Measurements from ENCODE around the gene CASK.

Gene CASK

DNA sequence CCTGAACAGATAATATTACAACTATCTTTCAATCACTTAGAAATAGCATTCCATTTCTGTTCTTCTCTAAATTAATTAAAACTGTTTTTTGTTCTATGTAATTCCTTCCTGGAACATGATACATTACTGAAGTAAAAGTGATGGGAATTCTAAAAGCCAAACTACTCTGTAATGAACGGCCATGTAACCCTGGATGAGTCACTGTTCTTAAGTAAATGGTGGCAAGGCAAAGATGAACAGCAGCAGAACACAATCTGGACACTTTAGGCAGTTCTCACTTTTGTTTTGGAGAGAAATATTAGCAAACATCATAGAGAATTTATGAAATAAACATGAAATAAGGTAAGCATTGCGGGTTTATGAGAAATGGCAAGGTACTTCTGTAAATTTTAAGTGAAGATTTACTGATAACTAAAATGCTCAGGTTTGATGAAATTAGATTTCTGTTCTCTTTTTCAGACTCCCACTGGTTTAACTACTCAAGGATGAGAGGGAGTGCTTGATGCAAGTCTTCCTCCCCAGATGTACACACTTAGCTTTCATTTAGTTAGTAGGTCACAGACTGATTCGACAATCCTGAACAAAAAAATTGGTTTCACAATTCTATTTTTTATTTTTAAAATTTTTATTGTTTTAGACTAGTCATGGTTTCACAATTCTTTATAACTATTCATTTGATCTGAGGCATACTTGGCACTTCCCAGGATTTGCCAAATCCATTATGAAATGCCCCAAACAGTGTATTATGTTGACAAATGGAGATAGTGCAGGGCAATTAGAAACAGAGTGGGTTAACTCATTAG lies 200.3 kb downstream of the CASK start:
- H3F3A ChIP-seq (ENCODE audit: control insufficient read depth, insufficient read depth): 0 out of 2 replicates have a peak, but pooled peaks cover 9% of the 10 kb centered on the region
- H4K20me1 ChIP-seq (ENCODE audit: control insufficient read depth, insufficient read depth, low read depth, low read length): no peaks in the 10 kb centered on the region
- no peaks in the 10 kb centered on the region for H3K79me2 ChIP-seq (ENCODE audit: control insufficient read depth, low read length)
- H3K4me2 ChIP-seq (ENCODE audit: low read length): peak overlapping the region; percentile 71
- H3K9me3 ChIP-seq (ENCODE audit: control insufficient read depth, insufficient read depth, low read length): peaks cover 5% of the 10 kb centered on the region; the same call in 1 of the 2 replicates
- peaks cover 70% of the 10 kb centered on the region for H3K4me1 ChIP-seq (ENCODE audit: control insufficient read depth, low read length)
- no peaks in the 10 kb centered on the region for H3K27me3 ChIP-seq (ENCODE audit: control insufficient read depth, low read length)
- peak overlapping the region; percentile 82 for H3K27ac ChIP-seq (ENCODE audit: low read depth, low read length)
- TF ChIP-seq, protein P1, sequence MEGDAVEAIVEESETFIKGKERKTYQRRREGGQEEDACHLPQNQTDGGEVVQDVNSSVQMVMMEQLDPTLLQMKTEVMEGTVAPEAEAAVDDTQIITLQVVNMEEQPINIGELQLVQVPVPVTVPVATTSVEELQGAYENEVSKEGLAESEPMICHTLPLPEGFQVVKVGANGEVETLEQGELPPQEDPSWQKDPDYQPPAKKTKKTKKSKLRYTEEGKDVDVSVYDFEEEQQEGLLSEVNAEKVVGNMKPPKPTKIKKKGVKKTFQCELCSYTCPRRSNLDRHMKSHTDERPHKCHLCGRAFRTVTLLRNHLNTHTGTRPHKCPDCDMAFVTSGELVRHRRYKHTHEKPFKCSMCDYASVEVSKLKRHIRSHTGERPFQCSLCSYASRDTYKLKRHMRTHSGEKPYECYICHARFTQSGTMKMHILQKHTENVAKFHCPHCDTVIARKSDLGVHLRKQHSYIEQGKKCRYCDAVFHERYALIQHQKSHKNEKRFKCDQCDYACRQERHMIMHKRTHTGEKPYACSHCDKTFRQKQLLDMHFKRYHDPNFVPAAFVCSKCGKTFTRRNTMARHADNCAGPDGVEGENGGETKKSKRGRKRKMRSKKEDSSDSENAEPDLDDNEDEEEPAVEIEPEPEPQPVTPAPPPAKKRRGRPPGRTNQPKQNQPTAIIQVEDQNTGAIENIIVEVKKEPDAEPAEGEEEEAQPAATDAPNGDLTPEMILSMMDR (IDR thresholded peaks at IDR 0.05; ENCODE audit: low read depth, low read length, poor library complexity, severe bottlenecking): no peak
- TF ChIP-seq EZH2phosphoT487 (IDR thresholded peaks at IDR 0.05; ENCODE audit: borderline replicate concordance, low read length): no peak
- no peaks in the 10 kb centered on the region for H3K9me2 ChIP-seq (replicated peaks; ENCODE audit: control insufficient read depth, low read length)
- no peaks in the 10 kb centered on the region for H3K36me3 ChIP-seq (ENCODE audit: control insufficient read depth, low read length)
- peak overlapping the region; percentile 60 for H3K4me3 ChIP-seq (ENCODE audit: low read length)

DNA sequence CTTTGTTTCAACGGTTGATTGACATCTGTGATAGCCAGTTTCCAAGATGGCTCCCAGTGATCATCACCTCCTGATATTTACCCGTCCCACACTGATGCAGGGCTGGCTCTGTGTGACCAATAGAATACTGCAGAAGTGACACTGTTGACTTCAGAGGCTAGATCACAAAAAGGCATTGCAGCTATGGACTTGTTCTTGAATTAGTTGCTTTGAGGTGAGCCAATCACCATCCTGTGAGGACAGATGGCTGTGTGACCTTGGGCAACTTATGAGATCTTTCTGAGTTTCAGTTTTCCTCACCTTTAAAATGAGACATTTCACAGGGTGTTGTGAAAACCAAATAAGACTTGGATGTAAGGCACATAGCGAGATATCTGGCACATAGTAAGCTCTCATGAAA lies 201.1 kb downstream of the CASK start:
- Histone ChIP-seq H3K4me3 (ENCODE audit: low read length) (no peak overlapping the region), H3K4me1 (ENCODE audit: control insufficient read depth, low read length) (peaks cover 67% of the 10 kb centered on the region)

DNA sequence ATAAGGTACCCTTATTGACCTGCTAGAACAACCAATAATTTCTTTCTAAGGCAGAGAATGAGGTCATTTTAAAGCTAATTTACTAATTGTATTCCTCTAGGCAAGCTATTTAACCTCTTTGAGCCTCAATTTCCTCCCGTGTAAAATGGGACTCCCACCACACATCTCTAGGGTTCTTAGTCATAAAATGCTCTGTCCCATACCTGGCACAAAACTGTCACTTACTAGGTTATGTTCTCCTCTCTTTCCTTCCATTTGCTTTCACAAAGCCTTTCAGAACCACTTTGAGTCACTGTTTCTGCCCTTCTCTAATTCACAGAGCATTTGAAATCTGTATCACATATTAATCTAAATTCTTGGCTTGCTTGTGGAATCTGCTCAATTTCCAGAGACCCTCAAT lies 201.8 kb downstream of the CASK start:
- H3K9me3 ChIP-seq (ENCODE audit: control insufficient read depth, insufficient read depth, low read length): peaks cover 5% of the 10 kb centered on the region; the same call in 1 of the 2 replicates
- no peaks in the 10 kb centered on the region for H3K79me2 ChIP-seq (ENCODE audit: control insufficient read depth, low read length)
- TF ChIP-seq, protein P1 (IDR thresholded peaks at IDR 0.05; ENCODE audit: low read depth, low read length, poor library complexity, severe bottlenecking): no peak
- TF ChIP-seq EZH2phosphoT487 (IDR thresholded peaks at IDR 0.05; ENCODE audit: borderline replicate concordance, low read length): no peak
- no peaks in the 10 kb centered on the region for H3K9me2 ChIP-seq (replicated peaks; ENCODE audit: control insufficient read depth, low read length)
- no peak overlapping the region for H3K4me3 ChIP-seq (ENCODE audit: low read length)
- H3K27me3 ChIP-seq (ENCODE audit: control insufficient read depth, low read length): no peaks in the 10 kb centered on the region
- no peak overlapping the region for H3K4me2 ChIP-seq (ENCODE audit: low read length)
- no peaks in the 10 kb centered on the region for H4K20me1 ChIP-seq (ENCODE audit: control insufficient read depth, insufficient read depth, low read depth, low read length)
- peaks cover 73% of the 10 kb centered on the region for H3K4me1 ChIP-seq (ENCODE audit: control insufficient read depth, low read length)
- no peak overlapping the region for H3K27ac ChIP-seq (ENCODE audit: low read depth, low read length)
- no peaks in the 10 kb centered on the region for H3K36me3 ChIP-seq (ENCODE audit: control insufficient read depth, low read length)
- H3F3A ChIP-seq (ENCODE audit: control insufficient read depth, insufficient read depth): 0 out of 2 replicates have a peak, but pooled peaks cover 9% of the 10 kb centered on the region

More for the DNA sequence above, 201.1 kb downstream of the CASK start:
- Histone ChIP-seq H3K27me3 (ENCODE audit: control insufficient read depth, low read length) (no peaks in the 10 kb centered on the region), H3F3A (ENCODE audit: control insufficient read depth, insufficient read depth) (0 out of 2 replicates have a peak, but pooled peaks cover 9% of the 10 kb centered on the region), H3K79me2 (ENCODE audit: control insufficient read depth, low read length) (no peaks in the 10 kb centered on the region), H3K36me3 (ENCODE audit: control insufficient read depth, low read length) (no peaks in the 10 kb centered on the region), H3K27ac (ENCODE audit: low read depth, low read length) (no peak overlapping the region; the same call in 1 of the 2 replicates), H3K9me3 (ENCODE audit: control insufficient read depth, insufficient read depth, low read length) (peaks cover 5% of the 10 kb centered on the region; the same call in 1 of the 2 replicates), H3K4me2 (ENCODE audit: low read length) (no peak overlapping the region), H3K9me2 (replicated peaks; ENCODE audit: control insufficient read depth, low read length) (no peaks in the 10 kb centered on the region), H4K20me1 (ENCODE audit: control insufficient read depth, insufficient read depth, low read depth, low read length) (no peaks in the 10 kb centered on the region)
- no peak for TF ChIP-seq EZH2phosphoT487 (IDR thresholded peaks at IDR 0.05; ENCODE audit: borderline replicate concordance, low read length)
- TF ChIP-seq, protein P1 (IDR thresholded peaks at IDR 0.05; ENCODE audit: low read depth, low read length, poor library complexity, severe bottlenecking): no peak
